Bronchial epithelial cell (primary cell): Measurements from ENCODE around the gene MLEC. TPM values are rescaled to one million over a fixed set of nuclear protein-coding genes. Genes with fewer than 3 reads are reported as not detected.

Experiments
- DNase-seq: peaks from one replicate; pipeline ENCODE4 v3.0.0-alpha.2; 2010; ENCODE audit warnings: low read depth
- FAIRE-seq: peaks from 2 replicates; lab custom pipeline; 2011; peaks lifted over from hg19 to GRCh38; lab: Jason Lieb, UNC
- H3K27me3 ChIP-seq: 2 replicates; pipeline ENCODE4 v1.5.1; 2011; ENCODE audit warnings: low read length; ENCODE audit not compliant: control insufficient read depth, insufficient read depth
- H3K36me3 ChIP-seq: 2 replicates; pipeline ENCODE4 v1.5.1; 2011; ENCODE audit warnings: low read length; ENCODE audit not compliant: control insufficient read depth, insufficient read depth
- H3K4me3 ChIP-seq: 2 replicates; pipeline ENCODE4 v1.5.1; 2011; ENCODE audit warnings: mild to moderate bottlenecking, low read depth, low read length, control low read depth
- CTCF ChIP-seq: IDR thresholded peaks from 2 replicates; pipeline ENCODE4 v1.5.1; 2011; ENCODE audit warnings: mild to moderate bottlenecking, moderate library complexity, low read length, control low read depth, inconsistent platforms; ENCODE audit not compliant: insufficient read depth, severe bottlenecking
- total RNA-seq: library from RNA; depleted of rRNA; stranded (reverse); fragments of >200 nt; gene quantifications from 2 replicates; pipeline ENCODE4 v1.2.1, GENCODE V29; 2014

Gene MLEC
- total RNA-seq, 1 donor from 2014 or later: 61.9 TPM

DNA sequence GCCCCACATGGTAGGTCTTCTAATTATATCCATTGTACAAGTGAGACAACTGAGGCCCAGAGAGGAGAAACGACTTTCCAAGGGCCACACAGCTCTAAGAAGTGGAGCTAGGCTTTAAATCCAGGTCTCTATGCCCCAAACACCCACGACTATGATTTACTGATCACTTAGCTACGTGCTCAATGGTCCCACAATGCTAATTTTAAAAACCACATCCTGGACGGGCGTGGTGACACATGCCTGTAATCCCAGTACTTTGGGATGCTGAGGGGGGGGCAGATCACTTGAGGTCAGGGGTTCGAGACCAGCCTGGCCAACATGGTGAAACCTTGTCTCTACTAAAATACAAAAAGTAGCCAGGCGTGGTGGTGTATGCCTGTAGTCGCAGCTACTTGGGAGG is 8.4 kb upstream of the MLEC start:
- DNase-seq: peak; percentile 20
- H3K4me3 ChIP-seq: no peak overlapping the region
- no peak for FAIRE-seq
- no peaks in the 10 kb centered on the region for H3K36me3 ChIP-seq
- no peak for TF ChIP-seq CTCF
- no peaks in the 10 kb centered on the region for H3K27me3 ChIP-seq

DNA sequence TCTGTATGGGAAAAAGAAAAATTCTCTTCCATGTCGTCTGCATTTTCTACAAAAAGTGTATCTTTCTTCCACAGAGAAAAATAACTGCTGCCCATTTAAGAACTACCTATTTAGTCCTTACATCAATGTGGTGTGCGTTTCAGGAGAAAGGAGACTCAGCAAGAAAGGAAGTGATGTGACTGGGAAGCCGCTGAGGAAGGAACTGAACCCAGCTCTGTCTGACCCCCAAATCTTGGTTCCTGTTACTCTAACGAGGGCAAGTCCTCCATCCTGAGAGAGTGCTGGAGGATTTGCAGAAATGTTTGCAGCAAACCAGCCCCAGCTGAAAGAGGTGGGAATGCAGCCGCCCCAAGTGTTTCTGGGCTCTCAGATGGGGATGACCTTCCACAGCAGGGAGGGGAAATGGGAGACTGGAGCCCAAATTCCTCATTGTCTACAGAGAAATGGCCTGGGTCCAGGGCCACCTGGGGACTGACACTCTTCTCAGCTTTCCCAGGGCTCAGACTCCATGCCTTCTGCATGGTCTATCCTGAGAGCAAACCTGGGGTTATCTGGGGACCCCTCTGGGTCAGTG is 6.7 kb upstream of the MLEC start:
- no peak for TF ChIP-seq CTCF
- Histone ChIP-seq H3K4me3 (no peak overlapping the region), H3K36me3 (no peaks in the 10 kb centered on the region), H3K27me3 (no peaks in the 10 kb centered on the region)
- DNase-seq: no peak
- FAIRE-seq: no peak

DNA sequence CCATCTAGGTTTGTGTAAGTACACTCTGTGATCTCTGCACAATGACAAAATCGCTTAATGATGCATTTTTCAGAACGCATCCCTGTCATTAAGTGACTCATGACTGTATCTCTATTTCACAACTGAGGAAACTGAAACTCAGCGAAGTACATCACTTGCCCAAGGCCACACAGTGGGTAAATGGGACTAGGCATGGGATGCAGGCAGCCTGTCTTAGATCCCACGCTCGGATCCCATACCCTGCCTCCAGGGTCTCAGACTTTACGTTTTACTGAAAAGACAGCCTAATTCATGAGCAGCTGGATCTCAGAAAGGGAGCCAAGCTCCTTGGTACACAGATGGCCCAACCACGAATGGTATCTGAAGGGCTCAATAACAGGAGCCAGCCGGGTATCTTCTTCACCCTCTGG is 2.4 kb upstream of the MLEC start:
- H3K27me3 ChIP-seq: no peaks in the 10 kb centered on the region
- no peaks in the 10 kb centered on the region for H3K36me3 ChIP-seq
- DNase-seq (peak; percentile 74), FAIRE-seq (no peak)
- no peak overlapping the region for H3K4me3 ChIP-seq
- TF ChIP-seq CTCF: no peak

GRCh38 chr12:120685522-120685921 is 1.4 kb upstream of the MLEC start:
- no peak for DNase-seq
- TF ChIP-seq CTCF: no peak
- Histone ChIP-seq H3K36me3 (no peaks in the 10 kb centered on the region), H3K4me3 (no peak overlapping the region), H3K27me3 (no peaks in the 10 kb centered on the region)
- FAIRE-seq: no peak

DNA sequence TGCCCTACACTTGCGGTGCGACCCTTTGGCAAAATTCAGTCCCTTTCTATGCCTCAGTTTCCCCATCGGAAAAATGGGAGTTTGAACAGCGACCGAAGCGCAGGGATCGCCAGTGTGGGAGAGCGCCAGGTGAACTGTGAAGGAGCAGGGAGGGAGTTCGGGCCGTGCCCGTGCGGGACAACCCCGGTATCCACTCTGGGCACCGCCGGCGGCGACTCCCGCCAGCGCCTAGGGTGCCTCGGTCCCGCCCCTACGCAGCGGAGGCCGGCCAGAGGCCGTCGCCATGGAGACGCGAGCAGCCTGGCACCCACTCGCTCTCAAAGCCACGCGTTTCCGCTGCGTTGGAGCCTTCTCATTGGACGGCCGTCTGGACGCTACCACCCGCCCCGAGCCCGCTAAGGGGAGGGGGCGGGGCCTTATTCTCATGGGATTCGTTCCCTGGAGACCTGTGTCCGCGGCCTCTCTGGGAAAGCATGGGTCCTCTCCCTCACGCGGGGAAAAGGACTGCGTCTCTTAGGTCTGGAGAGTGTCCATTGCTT is 729 bp upstream of the MLEC start:
- TF ChIP-seq CTCF: no peak
- H3K4me3 ChIP-seq: peak overlapping the region; percentile 75
- no peak for FAIRE-seq
- DNase-seq: peak; percentile 90
- no peaks in the 10 kb centered on the region for H3K36me3 ChIP-seq
- H3K27me3 ChIP-seq: no peaks in the 10 kb centered on the region
